GM12878 (cell line): Measurements from ENCODE around the gene FRYL. TPM values are rescaled to one million over a fixed set of nuclear protein-coding genes. Genes with fewer than 3 reads are reported as not detected.
A peak's percentile ranks its signal among the peaks of the same experiment; 100 is the strongest.

Experiments used
- ATAC-seq: fragments of 200-7000 bp; cut with Tn5 transposase; 3 replicates; pipeline ENCODE4 v1.9.1; 2020; ENCODE audit warnings: mild to moderate bottlenecking, moderate library complexity
- BruUV-seq: library from RNA; stranded (reverse); fragments of 400-500 nt; replicated peaks from 2 replicates; lab custom pipeline; 2021; lab: Mats Ljungman, UMichigan
- CTCF ChIA-PET: fragments of 300-600 bp; sonication (Branson Sonifier 250); formaldehyde crosslinking; extraction: SDS; loops from one replicate; lab custom pipeline; 2021; ENCODE audit warnings: inconsistent platforms; lab: Yijun Ruan, JAX
- POLR2A ChIA-PET: fragments of 350-600 bp; formaldehyde crosslinking; extraction: SDS; loops from one replicate; lab custom pipeline; 2021; ENCODE audit warnings: inconsistent platforms; lab: Charles Lee
- RAD21 ChIA-PET: fragments of 300-600 bp; sonication (Branson Sonifier 250); formaldehyde crosslinking; loops from one replicate; lab custom pipeline; 2023; ENCODE audit warnings: antibody characterized with exemption; ENCODE audit not compliant: unreplicated experiment; lab: Charles Lee
- SMC1A ChIA-PET: fragments of 300-600 bp; sonication (Branson Sonifier 250); formaldehyde crosslinking; loops from one replicate; lab custom pipeline; 2023; ENCODE audit not compliant: unreplicated experiment, uncharacterized antibody; lab: Charles Lee
- DNase-seq: peaks from one replicate; pipeline ENCODE4 v3.0.0-alpha.2; 2011; ENCODE audit warnings: low read depth, low spot score
- FAIRE-seq: peaks from 3 replicates; lab custom pipeline; 2011; peaks lifted over from hg19 to GRCh38; lab: Jason Lieb, UNC
- H2AFZ ChIP-seq: 2 replicates; pipeline ENCODE4 v1.6.0; 2011; ENCODE audit warnings: low read depth, low read length, control low read depth; ENCODE audit not compliant: control insufficient read depth
- H3K27ac ChIP-seq: 2 replicates; pipeline ENCODE4 v1.5.1; 2011; ENCODE audit warnings: control low read depth; ENCODE audit not compliant: control insufficient read depth, insufficient read depth
- H3K27me3 ChIP-seq, 2 experiments: replicated peaks in 1 of 2; 2 replicates each; pipeline versions ENCODE4 v1.6.0 to v1.6.1; 2011; ENCODE audit warnings: low read length in 1 of 2; ENCODE audit not compliant: control insufficient read depth in 2 of 2, insufficient read depth in 2 of 2
- H3K36me3 ChIP-seq, 2 experiments: 2 replicates each; pipeline ENCODE4 v1.5.1; 2011; ENCODE audit warnings: low read length in 1 of 2; ENCODE audit not compliant: control insufficient read depth in 2 of 2, insufficient read depth in 2 of 2
- H3K4me1 ChIP-seq: 2 replicates; pipeline ENCODE4 v1.6.1; 2011; ENCODE audit warnings: mild to moderate bottlenecking, low read length, moderate library complexity, mixed read lengths; ENCODE audit not compliant: control insufficient read depth, insufficient read depth
- H3K4me2 ChIP-seq: 2 replicates; pipeline ENCODE4 v1.6.0; 2011; ENCODE audit warnings: control low read depth; ENCODE audit not compliant: control insufficient read depth, insufficient read depth
- H3K4me3 ChIP-seq: fragments of 200-600 bp; sonication (generic); 2 replicates; pipeline ENCODE4 v1.5.1; 2016
- H3K79me2 ChIP-seq: 2 replicates; pipeline ENCODE4 v1.6.0; 2011; ENCODE audit warnings: low read length; ENCODE audit not compliant: control insufficient read depth, insufficient read depth
- H3K9ac ChIP-seq: 2 replicates; pipeline ENCODE4 v1.8.0; 2011; ENCODE audit warnings: low read length, control low read depth, mixed read lengths; ENCODE audit not compliant: control insufficient read depth, insufficient read depth
- H3K9me3 ChIP-seq: replicated peaks from 3 replicates; pipeline ENCODE4 v1.5.1; 2011; ENCODE audit warnings: mild to moderate bottlenecking, low read length; ENCODE audit not compliant: control insufficient read depth, insufficient read depth
- H4K20me1 ChIP-seq: 2 replicates; pipeline ENCODE4 v1.6.0; 2011; ENCODE audit not compliant: control insufficient read depth, insufficient read depth
- EP300 ChIP-seq, 2 experiments: fragments of 150-350 bp in 1 of 2; IDR thresholded peaks; 2 replicates each; pipeline ENCODE4 v1.6.1; 2011 to 2012; ENCODE audit warnings: low read depth in 2 of 2, low read length in 2 of 2, borderline replicate concordance in 1 of 2, improper control_type of control experiment in 1 of 2, inconsistent platforms in 1 of 2; ENCODE audit not compliant: control insufficient read depth in 1 of 2
- MYC ChIP-seq: IDR thresholded peaks from 2 replicates; pipeline ENCODE4 v1.6.1; 2011; ENCODE audit warnings: mild to moderate bottlenecking, low read length, moderate library complexity, inconsistent platforms; ENCODE audit not compliant: insufficient read depth, insufficient replicate concordance, insufficient read length, severe bottlenecking
- RAD21 ChIP-seq: IDR thresholded peaks from 2 replicates; pipeline ENCODE4 v1.6.1; 2011; ENCODE audit warnings: mild to moderate bottlenecking, low read depth, low read length, moderate library complexity; ENCODE audit not compliant: insufficient read depth
- RAD51 ChIP-seq: fragments of 450-650 bp; IDR thresholded peaks from 2 replicates; pipeline ENCODE4 v1.6.1; 2016; ENCODE audit warnings: moderate library complexity, mild to moderate bottlenecking, inconsistent platforms
- SMC3 ChIP-seq: IDR thresholded peaks from 2 replicates; pipeline ENCODE4 v1.6.1; 2011; ENCODE audit warnings: low read length, improper control_type of control experiment, borderline replicate concordance
- SUZ12 ChIP-seq: fragments of 200-600 bp; sonication (generic); IDR thresholded peaks from one replicate; pipeline ENCODE4 v1.6.1; 2018; ENCODE audit warnings: antibody characterized with exemption, mild to moderate bottlenecking; ENCODE audit not compliant: unreplicated experiment
- WGBS: methylation state at CpG from one replicate; pipeline ENCODE4 v1.1.6; 2016; ENCODE audit warnings: low lambda C conversion rate; ENCODE audit not compliant: insufficient replicate concordance, insufficient coverage; ENCODE audit errors: missing lambda C conversion rate; 5-methylcytosine and 5-hydroxymethylcytosine counted together
- in situ Hi-C: fragments of 300-500 bp; cut with MboI; formaldehyde crosslinking; loops from 9 replicates; pipeline ENCODE4 v1.14.3; 2018; ENCODE audit warnings: mixed read lengths
- intact Hi-C: fragments of 100-400 bp; cut with micrococcal nuclease; formaldehyde crosslinking; loops from one replicate; pipeline ENCODE4 v1.14.2; 2022; ENCODE audit not compliant: unreplicated experiment
- polyA plus RNA-seq, 11 experiments: library from polyadenylated mRNA; depleted of rRNA in 4 of 11; unstranded in 6 of 11; stranded (reverse) in 5 of 11; fragments of >200 nt; fragmentation: Nextera tagmentation in 4 of 11; fragmentation: Illumina TruSeq in 1 of 11; extraction: Ambion mirVana in 4 of 11; extraction: Trizol in 1 of 11; gene quantifications; 1 replicate in 1 of 11; 2 replicates in 10 of 11; pipeline versions ENCODE4 v1.2.1 to v1.2.3, GENCODE V29; 2011 to 2016; ENCODE audit warnings: inconsistent platforms in 2 of 11, missing spikeins in 2 of 11, low read depth in 1 of 11
- total RNA-seq, 4 experiments: library from RNA; depleted of rRNA in 3 of 4; stranded (reverse); fragments of >200 nt in 3 of 4; fragmentation: Illumina TruSeq in 1 of 4; extraction: Trizol in 1 of 4; gene quantifications; 2 replicates each; pipeline versions ENCODE4 v1.2.1 to v1.2.3, GENCODE V29; 2013 to 2021
- TF ChIP-seq, protein P1 (sequence below), 3 experiments: IDR thresholded peaks in 2 of 3; conservative IDR thresholded peaks in 1 of 3; 2 replicates each; pipeline ENCODE4 v1.5.1; 2011; ENCODE audit warnings: low read depth in 3 of 3, low read length in 3 of 3, mild to moderate bottlenecking in 3 of 3, control low read depth in 2 of 3, moderate library complexity in 2 of 3, inconsistent platforms in 1 of 3, mixed read lengths in 1 of 3; ENCODE audit not compliant: control insufficient read depth in 2 of 3, insufficient read depth in 1 of 3; ENCODE audit errors: extremely low read depth in 1 of 3
- TF ChIP-seq, protein P2 (sequence below): fragments of 450-650 bp; formaldehyde crosslinking; IDR thresholded peaks from 2 replicates; pipeline ENCODE4 v1.4.0; 2022; ENCODE audit warnings: mild to moderate bottlenecking, moderate library complexity

FRYL gene
- total and polyA plus RNA-seq, 10 of the 15 experiments (the other 5 are each of a cell fraction or from before 2014, with no cell fraction given) = 10.3 to 50.6 (median 28.7) TPM

DNA sequence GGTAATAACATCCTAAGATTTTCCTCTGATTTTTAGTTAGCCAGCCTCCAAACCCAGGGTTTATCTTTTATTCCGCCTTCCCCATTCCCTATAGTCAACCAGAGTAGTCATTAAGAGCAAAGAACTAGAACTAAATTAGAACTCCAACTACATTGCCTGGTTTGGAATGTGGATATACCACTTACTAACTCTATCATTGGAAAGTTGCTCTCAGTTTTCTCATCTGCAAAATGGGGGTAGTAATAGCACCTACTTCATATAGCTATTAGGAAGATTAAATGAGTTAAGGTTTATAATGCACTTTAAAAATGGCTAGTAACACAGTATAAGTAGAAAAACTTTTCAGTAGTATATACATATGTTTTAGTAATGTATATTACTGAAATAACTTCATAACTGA lies 226.4 kb downstream of the FRYL start:
- WGBS = 96% methylated on average over 1 of the region's 1 CpG
- Histone ChIP-seq H3K36me3 (peaks cover 5 to 37% of the 10 kb centered on the region in 2 experiments), H2AFZ (no peak overlapping the region), H3K4me1 (no peaks in the 10 kb centered on the region), H3K79me2 (no peaks in the 10 kb centered on the region), H3K4me3 (no peak overlapping the region), H3K27me3 (no peaks in the 10 kb centered on the region), H3K27ac (no peak overlapping the region), H3K9ac (no peak overlapping the region), H3K4me2 (no peak overlapping the region), H3K9me3 (no peaks in the 10 kb centered on the region; the same call in 2 of the 3 replicates), H4K20me1 (no peaks in the 10 kb centered on the region)
- FAIRE-seq (no peak), ATAC-seq (no peak), DNase-seq (no peak)
- POLR2A ChIA-PET = no interaction called here
- in situ Hi-C loops = no loop called here
- RAD21 ChIA-PET = no interaction called here
- CTCF ChIA-PET = no interaction called here
- intact Hi-C loops = no loop called here
- BruUV-seq = no TSS peak
- SMC1A ChIA-PET = no interaction called here
- no peak for TF ChIP-seq MYC
- TF ChIP-seq EP300 (IDR thresholded peaks at IDR 0.05; ENCODE audit: borderline replicate concordance in 1 of 2, control insufficient read depth in 1 of 2, low read depth in 2 of 2, low read length in 2 of 2) = no peak
- no peak for TF ChIP-seq RAD51
- TF ChIP-seq SUZ12 = no peak

DNA sequence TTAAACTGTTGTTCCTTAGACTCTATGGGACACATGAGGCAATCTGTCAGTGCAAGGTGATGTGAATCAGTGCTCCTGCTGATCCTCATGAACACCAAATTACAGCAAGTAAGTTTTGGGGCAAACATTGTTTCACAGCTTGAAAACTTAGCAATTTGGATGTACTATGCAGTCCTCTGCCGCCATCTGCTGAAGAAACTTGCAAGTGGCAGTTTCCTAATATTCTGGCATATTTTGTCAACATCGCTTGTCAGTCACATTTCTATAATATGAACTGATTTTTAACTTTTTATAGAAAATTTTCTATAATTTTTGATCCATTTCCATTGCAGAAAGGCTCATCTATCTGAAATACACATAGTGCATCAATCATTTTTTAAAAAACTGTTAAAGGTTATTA lies 233.7 kb downstream of the FRYL start:
- ATAC-seq = peak; percentile 34; the same call in 1 of the 3 replicates
- BruUV-seq = no TSS peak
- DNase-seq = peak; percentile 8
- SMC1A ChIA-PET = interaction anchor here (0.6 to 2.9 kb wide), 11 partner anchors 12 to 422 kb away, joined by 3 to 9 read pairs (median 3); no protein-coding TSS in a partner anchor
- POLR2A ChIA-PET = no interaction called here
- RAD21 ChIA-PET = interaction anchor here (0.6 kb wide), 1 partner anchor 33 kb away, joined by 3 read pairs; no protein-coding TSS in a partner anchor
- intact Hi-C loops = loop anchor here (1.0 to 5.0 kb wide), 2 partner anchors 99 to 230 kb away; no protein-coding TSS in a partner anchor
- peaks cover 2 to 31% of the 10 kb centered on the region in 2 experiments for H3K36me3 ChIP-seq
- H3K4me2 ChIP-seq = no peak overlapping the region
- no peaks in the 10 kb centered on the region for H4K20me1 ChIP-seq
- no peaks in the 10 kb centered on the region for H3K4me1 ChIP-seq
- no peak overlapping the region for H3K27ac ChIP-seq
- no peaks in the 10 kb centered on the region for H3K79me2 ChIP-seq
- no peak overlapping the region for H3K9ac ChIP-seq
- in situ Hi-C loops = loop anchor here (5.0 kb wide), 1 partner anchor 414 kb away; the partner anchor contains the start of gene TXK
- no peaks in the 10 kb centered on the region for H3K27me3 ChIP-seq
- no peaks in the 10 kb centered on the region for H3K9me3 ChIP-seq
- TF ChIP-seq SMC3 (peak; percentile 65), RAD21 (peak; percentile 80)
- TF ChIP-seq, protein P1, sequence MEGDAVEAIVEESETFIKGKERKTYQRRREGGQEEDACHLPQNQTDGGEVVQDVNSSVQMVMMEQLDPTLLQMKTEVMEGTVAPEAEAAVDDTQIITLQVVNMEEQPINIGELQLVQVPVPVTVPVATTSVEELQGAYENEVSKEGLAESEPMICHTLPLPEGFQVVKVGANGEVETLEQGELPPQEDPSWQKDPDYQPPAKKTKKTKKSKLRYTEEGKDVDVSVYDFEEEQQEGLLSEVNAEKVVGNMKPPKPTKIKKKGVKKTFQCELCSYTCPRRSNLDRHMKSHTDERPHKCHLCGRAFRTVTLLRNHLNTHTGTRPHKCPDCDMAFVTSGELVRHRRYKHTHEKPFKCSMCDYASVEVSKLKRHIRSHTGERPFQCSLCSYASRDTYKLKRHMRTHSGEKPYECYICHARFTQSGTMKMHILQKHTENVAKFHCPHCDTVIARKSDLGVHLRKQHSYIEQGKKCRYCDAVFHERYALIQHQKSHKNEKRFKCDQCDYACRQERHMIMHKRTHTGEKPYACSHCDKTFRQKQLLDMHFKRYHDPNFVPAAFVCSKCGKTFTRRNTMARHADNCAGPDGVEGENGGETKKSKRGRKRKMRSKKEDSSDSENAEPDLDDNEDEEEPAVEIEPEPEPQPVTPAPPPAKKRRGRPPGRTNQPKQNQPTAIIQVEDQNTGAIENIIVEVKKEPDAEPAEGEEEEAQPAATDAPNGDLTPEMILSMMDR (IDR thresholded peaks at IDR 0.05 in 2 of 3, conservative IDR thresholded peaks at IDR 0.05 in 1 of 3; ENCODE audit: control insufficient read depth in 2 of 3, extremely low read depth in 1 of 3, insufficient read depth in 1 of 3, low read depth in 3 of 3, low read length in 3 of 3) = peak; percentile 57 to 70 (median 63); a peak in 5 of 6 replicates
- TF ChIP-seq, protein P2, sequence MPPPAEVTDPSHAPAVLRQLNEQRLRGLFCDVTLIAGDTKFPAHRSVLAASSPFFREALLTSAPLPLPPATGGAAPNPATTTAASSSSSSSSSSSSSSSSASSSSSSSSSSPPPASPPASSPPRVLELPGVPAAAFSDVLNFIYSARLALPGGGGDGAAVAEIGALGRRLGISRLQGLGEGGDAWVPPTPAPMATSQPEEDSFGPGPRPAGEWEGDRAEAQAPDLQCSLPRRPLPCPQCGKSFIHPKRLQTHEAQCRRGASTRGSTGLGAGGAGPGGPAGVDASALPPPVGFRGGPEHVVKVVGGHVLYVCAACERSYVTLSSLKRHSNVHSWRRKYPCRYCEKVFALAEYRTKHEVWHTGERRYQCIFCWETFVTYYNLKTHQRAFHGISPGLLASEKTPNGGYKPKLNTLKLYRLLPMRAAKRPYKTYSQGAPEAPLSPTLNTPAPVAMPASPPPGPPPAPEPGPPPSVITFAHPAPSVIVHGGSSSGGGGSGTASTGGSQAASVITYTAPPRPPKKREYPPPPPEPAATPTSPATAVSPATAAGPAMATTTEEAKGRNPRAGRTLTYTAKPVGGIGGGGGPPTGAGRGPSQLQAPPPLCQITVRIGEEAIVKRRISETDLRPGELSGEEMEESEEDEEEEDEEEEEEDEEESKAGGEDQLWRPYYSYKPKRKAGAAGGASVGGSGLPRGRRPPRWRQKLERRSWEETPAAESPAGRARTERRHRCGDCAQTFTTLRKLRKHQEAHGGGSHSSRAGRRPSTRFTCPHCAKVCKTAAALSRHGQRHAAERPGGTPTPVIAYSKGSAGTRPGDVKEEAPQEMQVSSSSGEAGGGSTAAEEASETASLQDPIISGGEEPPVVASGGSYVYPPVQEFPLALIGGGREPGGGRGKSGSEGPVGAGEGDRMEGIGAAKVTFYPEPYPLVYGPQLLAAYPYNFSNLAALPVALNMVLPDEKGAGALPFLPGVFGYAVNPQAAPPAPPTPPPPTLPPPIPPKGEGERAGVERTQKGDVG (CRISPR knock-in tag) = no peak
- FAIRE-seq = no peak
- 100% methylated on average over 2 of the region's 2 CpGs for WGBS
- no peak overlapping the region for H2AFZ ChIP-seq
- CTCF ChIA-PET = interaction anchor here (0.8 to 3.5 kb wide), 17 partner anchors 10 to 231 kb away, joined by 3 to 18 read pairs (median 4); no protein-coding TSS in a partner anchor
- H3K4me3 ChIP-seq = no peak overlapping the region
